Mesenchymal stem cell (in vitro differentiated cells and primary cell): ENCODE results near the gene BPGM.

Experiments
- DNase-seq: peaks from one replicate; pipeline ENCODE4 v3.0.0-alpha.2; 2013
- H2AFZ ChIP-seq: one replicate; pipeline ENCODE4 v1.6.1; 2013; ENCODE audit warnings: low read depth, mild to moderate bottlenecking, control low read depth, inconsistent platforms, low read length, moderate library complexity
- H2AK5ac ChIP-seq: 2 replicates; pipeline ENCODE4 v1.6.1; 2013; ENCODE audit warnings: low read length, moderate library complexity, mild to moderate bottlenecking, inconsistent platforms; ENCODE audit not compliant: severe bottlenecking
- H2BK120ac ChIP-seq: one replicate; pipeline ENCODE4 v1.6.1; 2013; ENCODE audit warnings: low read depth, mild to moderate bottlenecking, inconsistent platforms, low read length, moderate library complexity
- H2BK12ac ChIP-seq, 2 experiments: one replicate each; pipeline ENCODE4 v1.6.1; 2013; ENCODE audit warnings: inconsistent platforms in 2 of 2, low read length in 2 of 2, mild to moderate bottlenecking in 2 of 2, moderate library complexity in 2 of 2, control low read depth in 1 of 2
- H2BK15ac ChIP-seq: one replicate; pipeline ENCODE4 v1.6.1; 2013; ENCODE audit warnings: mild to moderate bottlenecking, low read depth, inconsistent platforms; ENCODE audit not compliant: poor library complexity, severe bottlenecking
- H2BK5ac ChIP-seq: 2 replicates; pipeline ENCODE4 v1.6.1; 2013; ENCODE audit warnings: low read depth, mild to moderate bottlenecking, low read length, control low read depth, inconsistent platforms; ENCODE audit not compliant: poor library complexity, severe bottlenecking
- H3K14ac ChIP-seq, 2 experiments: one replicate each; pipeline ENCODE4 v1.6.1; 2013; ENCODE audit warnings: inconsistent platforms in 2 of 2, low read length in 2 of 2, control low read depth in 1 of 2, mild to moderate bottlenecking in 1 of 2, moderate library complexity in 1 of 2
- H3K18ac ChIP-seq, 2 experiments: one replicate each; pipeline ENCODE4 v1.6.1; 2013; ENCODE audit warnings: inconsistent platforms in 2 of 2, low read length in 2 of 2, control low read depth in 1 of 2, low read depth in 1 of 2, mild to moderate bottlenecking in 1 of 2
- H3K23ac ChIP-seq, 2 experiments: one replicate each; pipeline ENCODE4 v1.6.1; 2013; ENCODE audit warnings: inconsistent platforms in 2 of 2, low read length in 2 of 2, mild to moderate bottlenecking in 2 of 2, moderate library complexity in 2 of 2, control low read depth in 1 of 2
- H3K27ac ChIP-seq: 2 replicates; pipeline ENCODE4 v1.5.1; 2013; ENCODE audit warnings: mild to moderate bottlenecking, moderate library complexity, low read length, control low read depth, inconsistent platforms; ENCODE audit not compliant: poor library complexity, severe bottlenecking
- H3K27me3 ChIP-seq, 2 experiments: 2 replicates each; pipeline versions ENCODE4 v1.6.1 to v1.7.0; 2013; ENCODE audit warnings: low read length in 2 of 2, mild to moderate bottlenecking in 2 of 2, moderate library complexity in 2 of 2, control low read depth in 1 of 2, inconsistent platforms in 1 of 2; ENCODE audit not compliant: control insufficient read depth in 1 of 2, insufficient read depth in 1 of 2
- H3K36me3 ChIP-seq, 2 experiments: 2 replicates each; pipeline versions ENCODE4 v1.6.1 to v1.7.0; 2013; ENCODE audit warnings: low read length in 2 of 2, control low read depth in 1 of 2, inconsistent platforms in 1 of 2, low read depth in 1 of 2, mild to moderate bottlenecking in 1 of 2; ENCODE audit not compliant: insufficient read depth in 2 of 2, control insufficient read depth in 1 of 2
- H3K4ac ChIP-seq, 2 experiments: one replicate each; pipeline ENCODE4 v1.6.1; 2013; ENCODE audit warnings: inconsistent platforms in 2 of 2, low read length in 2 of 2, mild to moderate bottlenecking in 2 of 2, moderate library complexity in 2 of 2, control low read depth in 1 of 2, low read depth in 1 of 2
- H3K4me1 ChIP-seq: 2 replicates; pipeline ENCODE4 v1.6.1; 2013; ENCODE audit warnings: low read depth, low read length, control low read depth; ENCODE audit not compliant: control insufficient read depth, insufficient read depth
- H3K4me2 ChIP-seq: 2 replicates; pipeline ENCODE4 v1.6.1; 2013; ENCODE audit warnings: low read length, mild to moderate bottlenecking, inconsistent platforms; ENCODE audit not compliant: poor library complexity, severe bottlenecking
- H3K4me3 ChIP-seq, 2 experiments: 2 replicates each; pipeline versions ENCODE4 v1.5.1 to v1.7.0; 2013; ENCODE audit warnings: low read length in 2 of 2, mild to moderate bottlenecking in 2 of 2, control low read depth in 1 of 2, low read depth in 1 of 2; ENCODE audit not compliant: insufficient read depth in 1 of 2
- H3K79me1 ChIP-seq: replicated peaks from 2 replicates; pipeline ENCODE4 v1.6.1; 2013; ENCODE audit warnings: mild to moderate bottlenecking, control low read depth, low read length, inconsistent platforms; ENCODE audit not compliant: poor library complexity, severe bottlenecking
- H3K9ac ChIP-seq: 2 replicates; pipeline ENCODE4 v1.7.0; 2013; ENCODE audit warnings: mild to moderate bottlenecking, low read length, moderate library complexity
- H3K9me3 ChIP-seq: 2 replicates; pipeline ENCODE4 v1.7.0; 2013; ENCODE audit warnings: mild to moderate bottlenecking, low read length; ENCODE audit not compliant: control insufficient read depth
- H4K8ac ChIP-seq: one replicate; pipeline ENCODE4 v1.6.1; 2013; ENCODE audit warnings: inconsistent platforms, mild to moderate bottlenecking, low read length, moderate library complexity
- H4K91ac ChIP-seq: one replicate; pipeline ENCODE4 v1.6.1; 2013; ENCODE audit warnings: mild to moderate bottlenecking, low read length, inconsistent platforms
- WGBS: methylation state at CpG from one replicate; pipeline ENCODE4 v1.1.7; 2013; ENCODE audit warnings: mixed read lengths; 5-methylcytosine and 5-hydroxymethylcytosine counted together

Gene BPGM

GRCh38 chr7:134660242-134660785 lies 13.7 kb downstream of the BPGM start:
- Histone ChIP-seq H3K27me3 (no peaks in the 10 kb centered on the region), H3K9ac (peak overlapping the region; percentile 62), H2AFZ (peak overlapping the region; percentile 16), H2BK5ac (peak overlapping the region; percentile 89), H4K8ac (peak overlapping the region; percentile 70), H3K27ac (peak overlapping the region; percentile 92), H3K4me2 (no peak overlapping the region), H3K4me1 (peaks cover 16% of the 10 kb centered on the region), H2BK120ac (no peak overlapping the region), H3K18ac (peak overlapping the region; percentile 71 to 75), H3K23ac (no peak overlapping the region), H2BK15ac (no peak overlapping the region), H4K91ac (peak overlapping the region; percentile 81), H2BK12ac (peak overlapping the region in 1 of 2 experiments; percentile 75), H3K14ac (no peak overlapping the region), H3K79me1 (peaks cover 26% of the 10 kb centered on the region), H3K4ac (peak overlapping the region in 1 of 2 experiments; percentile 42), H3K36me3 (peaks cover 2 to 24% of the 10 kb centered on the region in 2 experiments), H2AK5ac (no peak overlapping the region), H3K9me3 (no peaks in the 10 kb centered on the region), H3K4me3 (peak overlapping the region in 1 of 2 experiments; percentile 35)
- 55% methylated on average over 7 of the region's 7 CpGs for WGBS
- DNase-seq = peak; percentile 24

DNA sequence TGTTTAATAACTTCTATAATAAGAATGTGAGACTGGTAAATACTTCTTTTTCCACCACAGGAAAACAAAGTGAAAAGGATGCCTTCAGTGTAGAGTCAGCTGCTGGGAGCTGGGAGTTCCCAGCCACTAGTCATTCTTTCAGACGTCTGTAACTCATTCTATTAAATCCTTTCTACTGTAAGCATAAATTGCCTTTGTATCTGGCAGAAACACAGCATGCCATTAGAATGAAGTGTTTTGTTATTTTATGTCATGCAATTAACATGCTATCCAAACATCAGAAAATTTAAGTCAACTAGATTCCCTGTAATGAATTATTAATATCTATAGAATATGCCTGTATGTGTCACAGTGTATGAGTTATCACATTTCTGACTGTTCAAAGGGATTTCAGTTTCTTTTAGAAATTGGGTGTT lies 14.3 kb downstream of the BPGM start:
- no peak overlapping the region for H4K91ac ChIP-seq
- H2BK15ac ChIP-seq = no peak overlapping the region
- H3K27me3 ChIP-seq = no peaks in the 10 kb centered on the region
- peak; percentile 77 for DNase-seq
- H2AK5ac ChIP-seq = no peak overlapping the region
- H2BK120ac ChIP-seq = no peak overlapping the region
- H2BK5ac ChIP-seq = peak overlapping the region; percentile 89
- no peak overlapping the region for H2AFZ ChIP-seq
- H3K14ac ChIP-seq = no peak overlapping the region
- H4K8ac ChIP-seq = no peak overlapping the region
- no peak overlapping the region for H3K23ac ChIP-seq
- WGBS = no CpG with 5 or more reads among the region's 1 CpG
- peak overlapping the region; percentile 92 for H3K27ac ChIP-seq
- peaks cover 25% of the 10 kb centered on the region for H3K79me1 ChIP-seq
- peaks cover 4 to 27% of the 10 kb centered on the region in 2 experiments for H3K36me3 ChIP-seq
- no peak overlapping the region for H3K4me2 ChIP-seq
- no peak overlapping the region for H3K4ac ChIP-seq
- no peaks in the 10 kb centered on the region for H3K9me3 ChIP-seq
- peak overlapping the region in 1 of 2 experiments; percentile 35 for H3K4me3 ChIP-seq
- peaks cover 16% of the 10 kb centered on the region for H3K4me1 ChIP-seq
- H2BK12ac ChIP-seq = no peak overlapping the region
- peak overlapping the region; percentile 62 for H3K9ac ChIP-seq
- H3K18ac ChIP-seq = no peak overlapping the region

DNA sequence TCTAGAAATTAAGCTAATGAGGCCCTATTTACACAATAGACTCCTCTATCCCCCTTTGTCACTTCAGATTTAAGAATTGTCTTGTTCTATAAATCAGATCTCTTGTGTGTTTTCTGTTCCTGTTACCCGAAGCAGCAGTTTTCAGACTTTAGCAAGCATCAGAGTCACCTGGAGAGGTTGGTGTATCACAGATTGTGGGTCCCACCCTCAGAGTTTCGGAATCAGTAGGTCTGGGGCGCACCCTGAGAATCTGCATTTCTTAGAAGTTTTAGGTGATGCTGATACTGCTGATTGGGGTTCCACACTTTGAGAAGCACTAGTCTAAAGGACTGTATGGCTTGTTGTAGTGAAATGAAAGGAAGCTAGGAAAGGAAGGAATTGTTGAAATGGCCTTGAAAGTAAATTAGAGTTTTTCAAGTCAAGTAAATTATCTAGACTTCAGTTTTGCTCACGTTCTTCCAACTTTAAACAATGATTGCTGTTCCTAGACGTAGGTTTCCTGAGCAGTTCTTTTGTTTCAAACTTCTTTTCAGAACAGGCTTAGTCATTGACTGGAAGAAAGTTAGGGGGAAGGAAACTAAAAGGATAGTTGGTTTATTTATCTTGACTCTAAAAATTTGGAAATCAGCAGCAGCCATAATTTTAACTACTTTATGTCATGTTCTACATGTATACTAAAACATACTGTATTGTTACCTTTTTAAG lies 15.7 kb downstream of the BPGM start:
- Histone ChIP-seq H4K8ac (no peak overlapping the region), H2BK15ac (no peak overlapping the region)
- WGBS = 87% methylated on average over 5 of the region's 5 CpGs

DNA sequence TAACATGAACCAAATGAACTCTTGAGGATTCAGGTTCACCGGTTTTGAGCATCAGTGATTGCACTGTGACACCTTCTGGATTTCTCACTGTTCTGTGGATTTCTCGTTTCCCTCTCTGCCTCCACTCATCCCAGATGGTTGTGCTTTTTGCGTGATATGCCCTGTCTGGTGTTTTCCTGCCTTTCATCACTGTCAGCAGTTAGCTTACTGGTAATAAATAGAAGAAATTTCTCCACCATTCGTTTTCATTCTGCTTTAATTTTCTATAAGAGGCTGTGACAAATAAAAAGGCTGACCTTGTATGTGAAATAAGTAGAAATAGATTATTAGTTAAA lies 16.2 kb downstream of the BPGM start:
- Histone ChIP-seq H4K91ac (no peak overlapping the region), H3K4me1 (peaks cover 12% of the 10 kb centered on the region), H3K27ac (no peak overlapping the region), H3K4me2 (no peak overlapping the region), H3K4me3 (no peak overlapping the region), H3K27me3 (no peaks in the 10 kb centered on the region), H3K4ac (no peak overlapping the region), H3K79me1 (peaks cover 23% of the 10 kb centered on the region), H3K18ac (no peak overlapping the region), H4K8ac (no peak overlapping the region), H2AK5ac (no peak overlapping the region), H3K14ac (no peak overlapping the region), H3K9me3 (no peaks in the 10 kb centered on the region), H2AFZ (no peak overlapping the region), H3K36me3 (peaks cover 5 to 33% of the 10 kb centered on the region in 2 experiments), H2BK5ac (no peak overlapping the region), H2BK15ac (no peak overlapping the region), H2BK12ac (no peak overlapping the region), H3K9ac (no peak overlapping the region), H2BK120ac (no peak overlapping the region), H3K23ac (no peak overlapping the region)
- peak; percentile 68 for DNase-seq
- WGBS = 64% methylated on average over 2 of the region's 4 CpGs

More for the DNA sequence above, 15.7 kb downstream of the BPGM start:
- Histone ChIP-seq H2BK12ac (no peak overlapping the region), H3K23ac (no peak overlapping the region), H2BK120ac (no peak overlapping the region), H2BK5ac (no peak overlapping the region), H3K4me1 (peaks cover 16% of the 10 kb centered on the region), H3K36me3 (peaks cover 5 to 33% of the 10 kb centered on the region in 2 experiments), H3K9me3 (no peaks in the 10 kb centered on the region), H3K4me2 (no peak overlapping the region), H4K91ac (no peak overlapping the region), H3K27me3 (no peaks in the 10 kb centered on the region), H3K27ac (no peak overlapping the region), H3K14ac (no peak overlapping the region), H3K18ac (no peak overlapping the region), H3K4ac (peak overlapping the region in 1 of 2 experiments; percentile 47), H2AK5ac (no peak overlapping the region), H3K79me1 (peaks cover 25% of the 10 kb centered on the region), H3K9ac (no peak overlapping the region), H2AFZ (no peak overlapping the region), H3K4me3 (no peak overlapping the region)
- peak; percentile 31 for DNase-seq
